ENCODE measurements around the gene TET3. TPM values are rescaled to one million over a fixed set of nuclear protein-coding genes. Genes with fewer than 3 reads are reported as not detected.

The TET3 gene
- total RNA-seq, 1 donor from 2014 or later, result 2.3 TPM

DNA sequence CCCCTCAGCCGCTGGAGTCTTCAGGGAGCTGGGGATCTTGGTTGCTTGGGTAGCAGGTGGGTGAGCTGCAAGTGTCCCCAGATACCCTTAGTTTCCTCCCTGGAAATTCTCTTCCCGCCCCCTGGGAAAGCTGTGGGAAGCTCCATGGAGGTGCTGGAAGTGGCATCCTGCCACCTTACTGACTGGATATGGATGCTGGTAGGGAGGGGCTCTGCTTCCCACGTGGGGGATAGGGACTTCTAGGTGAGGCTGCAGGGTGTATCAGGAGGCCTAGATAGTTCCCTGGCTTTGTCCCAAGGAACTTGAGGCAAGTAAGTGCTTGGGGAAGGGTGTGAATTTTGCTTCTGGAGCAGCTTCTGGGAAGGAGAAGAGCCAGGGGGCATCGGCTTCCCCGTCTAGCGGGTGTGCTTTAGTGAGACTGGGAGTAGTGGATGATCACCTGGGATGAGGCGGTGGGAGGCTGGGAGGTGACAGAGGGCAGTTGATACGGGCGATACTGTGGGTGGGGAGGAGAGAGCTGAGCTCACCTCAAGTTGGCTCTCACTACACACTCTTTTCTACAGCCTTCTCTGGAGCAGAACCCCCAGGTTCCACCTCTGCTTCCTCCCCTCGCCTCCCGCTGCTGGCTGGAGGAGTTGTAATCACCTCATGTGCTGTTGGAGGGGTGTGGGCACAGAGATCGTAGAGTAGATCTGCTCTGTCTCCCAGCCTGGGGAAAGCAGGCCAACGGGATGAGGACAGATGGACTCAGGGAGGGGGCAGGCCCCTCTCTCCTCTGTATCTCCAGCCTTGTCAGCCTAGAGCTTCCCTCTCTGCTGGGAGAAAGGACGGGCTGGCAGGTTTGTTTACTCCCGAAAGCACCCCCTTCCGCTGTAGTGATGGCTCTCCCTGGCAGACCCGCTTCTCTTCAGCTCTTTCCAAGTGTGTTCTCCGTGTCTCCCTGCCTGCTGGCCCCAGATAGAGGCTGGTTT, 19.8 kb downstream of the TET3 start:
- Histone ChIP-seq H3K4me1 (peaks cover 89% of the 10 kb centered on the region), H3K9me3 (replicated peaks) (no peaks in the 10 kb centered on the region), H3K36me3 (no peaks in the 10 kb centered on the region), H3K27ac (replicated peaks) (no peak overlapping the region), H3K27me3 (ENCODE audit: low read depth) (no peaks in the 10 kb centered on the region), H3K4me3 (peak overlapping the region; percentile 74)
- no peak for DNase-seq
- intact Hi-C loops (cut with micrococcal nuclease), result no loop called here
- no peak for TF ChIP-seq CTCF (IDR thresholded peaks at IDR 0.05; ENCODE audit: borderline replicate concordance)

GRCh38 chr2:74005786-74006185, 21.1 kb downstream of the TET3 start:
- intact Hi-C loops (cut with micrococcal nuclease), result no loop called here
- Histone ChIP-seq H3K4me3 (no peak overlapping the region), H3K36me3 (no peaks in the 10 kb centered on the region), H3K27ac (replicated peaks) (no peak overlapping the region), H3K4me1 (peaks cover 86% of the 10 kb centered on the region), H3K27me3 (ENCODE audit: low read depth) (no peaks in the 10 kb centered on the region), H3K9me3 (replicated peaks) (no peaks in the 10 kb centered on the region)
- no peak for DNase-seq
- no peak for TF ChIP-seq CTCF (IDR thresholded peaks at IDR 0.05; ENCODE audit: borderline replicate concordance)

- Histone ChIP-seq H3K36me3 (no peaks in the 10 kb centered on the region), H3K4me3 (no peak overlapping the region), H3K27me3 (ENCODE audit: low read depth) (no peaks in the 10 kb centered on the region), H3K4me1 (peaks cover 80% of the 10 kb centered on the region), H3K27ac (replicated peaks) (no peak overlapping the region), H3K9me3 (replicated peaks) (no peaks in the 10 kb centered on the region)
- intact Hi-C loops (cut with micrococcal nuclease), result no loop called here
- no peak for TF ChIP-seq CTCF (IDR thresholded peaks at IDR 0.05; ENCODE audit: borderline replicate concordance)
- no peak for DNase-seq
Measured at GRCh38 chr2:74006459-74006858, 21.7 kb downstream of the TET3 start.

- Histone ChIP-seq H3K4me1 (peaks cover 73% of the 10 kb centered on the region), H3K27ac (replicated peaks) (no peak overlapping the region), H3K4me3 (no peak overlapping the region), H3K27me3 (ENCODE audit: low read depth) (no peaks in the 10 kb centered on the region), H3K36me3 (no peaks in the 10 kb centered on the region), H3K9me3 (replicated peaks) (no peaks in the 10 kb centered on the region)
- no peak for TF ChIP-seq CTCF (IDR thresholded peaks at IDR 0.05; ENCODE audit: borderline replicate concordance)
- intact Hi-C loops (cut with micrococcal nuclease), result no loop called here
- no peak for DNase-seq
Measured at GRCh38 chr2:74007121-74007520, 22.4 kb downstream of the TET3 start.

GRCh38 chr2:74007711-74008110, 23.0 kb downstream of the TET3 start:
- H3K4me3 ChIP-seq, result no peak overlapping the region
- intact Hi-C loops (cut with micrococcal nuclease), result no loop called here
- no peak for TF ChIP-seq CTCF (IDR thresholded peaks at IDR 0.05; ENCODE audit: borderline replicate concordance)
- peaks cover 70% of the 10 kb centered on the region for H3K4me1 ChIP-seq
- DNase-seq, result no peak
- no peak overlapping the region for H3K27ac ChIP-seq (replicated peaks)
- H3K9me3 ChIP-seq (replicated peaks), result no peaks in the 10 kb centered on the region
- H3K36me3 ChIP-seq, result no peaks in the 10 kb centered on the region
- no peaks in the 10 kb centered on the region for H3K27me3 ChIP-seq (ENCODE audit: low read depth)

All from left ventricle myocardium inferior (tissue), 1 donor.